Activated CD4-positive, alpha-beta T cell treated with anti-CD3 and anti-CD28 coated beads for 48 hours (primary cell): ENCODE data around the gene HSD17B1.

ENCODE experiments used
- DNase-seq: peaks from one replicate; pipeline ENCODE4 v3.0.0-alpha.2; 2020

Gene HSD17B1

GRCh38 chr17:42568341-42569111 lies 15.8 kb downstream of the HSD17B1 start:
- no peak for DNase-seq

- no peak for DNase-seq
Measured at GRCh38 chr17:42571435-42572225, 18.9 kb downstream of the HSD17B1 start.

- no peak for DNase-seq
Measured at GRCh38 chr17:42573095-42573494, 20.4 kb downstream of the HSD17B1 start.

- no peak for DNase-seq
Measured at GRCh38 chr17:42574463-42574862, 21.7 kb downstream of the HSD17B1 start.

- peak; percentile 39 for DNase-seq
Measured at GRCh38 chr17:42577140-42577531, 24.4 kb downstream of the HSD17B1 start.

GRCh38 chr17:42577532-42578281 lies 25.0 kb downstream of the HSD17B1 start, which contains the start of gene PSMC3IP:
Gene PSMC3IP, minus strand, starts transcription at chr17:42577729. Its CDS starts 43 bp downstream, at chr17:42577686.
- peak; percentile 97 for DNase-seq

GRCh38 chr17:42578282-42578869 lies 25.7 kb downstream of the HSD17B1 start:
- DNase-seq = peak; percentile 85

- no peak for DNase-seq
Measured at GRCh38 chr17:42579794-42580551, 27.2 kb downstream of the HSD17B1 start.

- no peak for DNase-seq
Measured at GRCh38 chr17:42581744-42582270, 29.1 kb downstream of the HSD17B1 start.

- DNase-seq = no peak
Measured at GRCh38 chr17:42584880-42585279, 32.2 kb downstream of the HSD17B1 start.

- DNase-seq = no peak
Measured at GRCh38 chr17:42585353-42585752, 32.6 kb downstream of the HSD17B1 start.

GRCh38 chr17:42586514-42587230 lies 33.9 kb downstream of the HSD17B1 start:
- DNase-seq = no peak

GRCh38 chr17:42590886-42591285 lies 38.2 kb downstream of the HSD17B1 start:
- DNase-seq = no peak

- no peak for DNase-seq
Measured at GRCh38 chr17:42591411-42591810, 38.7 kb downstream of the HSD17B1 start.

GRCh38 chr17:42596386-42596785 lies 43.7 kb downstream of the HSD17B1 start:
- no peak for DNase-seq

- no peak for DNase-seq
Measured at GRCh38 chr17:42598905-42599304, 46.2 kb downstream of the HSD17B1 start.

GRCh38 chr17:42603318-42603717 lies 50.6 kb downstream of the HSD17B1 start:
- no peak for DNase-seq
